PC-3 (cell line): ENCODE measurements around the gene UBC.

ENCODE experiments used
- EZH2 ChIP-seq: fragments of 300-600 bp; sonication (generic); IDR thresholded peaks from one replicate; pipeline ENCODE4 v1.6.1; 2017; ENCODE audit warnings: antibody characterized with exemption, mild to moderate bottlenecking, low read length; ENCODE audit not compliant: unreplicated experiment
- TF ChIP-seq, protein P1 (sequence below): fragments of 300-600 bp; sonication (generic); conservative IDR thresholded peaks from 2 replicates; pipeline ENCODE4 v1.5.1; 2017; ENCODE audit warnings: antibody characterized with exemption, low read depth, mild to moderate bottlenecking, low read length

DNA sequence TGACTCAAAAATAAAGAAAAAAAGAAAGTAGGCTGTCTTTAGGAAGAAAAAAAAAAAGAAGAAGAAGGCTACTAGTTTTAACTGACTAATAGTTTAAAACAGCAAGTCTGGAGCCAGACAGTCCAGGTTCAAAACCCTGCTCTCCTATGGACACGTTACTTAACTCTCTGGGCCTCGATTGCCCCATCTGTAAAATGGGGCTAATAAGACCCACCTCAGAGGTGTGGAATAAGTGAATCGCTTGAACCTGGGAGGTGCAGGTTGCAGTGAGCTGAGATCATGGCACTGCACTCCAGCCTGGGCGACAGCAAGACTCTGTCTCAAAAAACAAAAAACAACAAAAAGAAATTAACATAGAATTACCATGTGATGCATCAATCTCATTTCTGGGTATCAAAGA, 40.3 kb downstream of the UBC start:
- TF ChIP-seq, protein P1, sequence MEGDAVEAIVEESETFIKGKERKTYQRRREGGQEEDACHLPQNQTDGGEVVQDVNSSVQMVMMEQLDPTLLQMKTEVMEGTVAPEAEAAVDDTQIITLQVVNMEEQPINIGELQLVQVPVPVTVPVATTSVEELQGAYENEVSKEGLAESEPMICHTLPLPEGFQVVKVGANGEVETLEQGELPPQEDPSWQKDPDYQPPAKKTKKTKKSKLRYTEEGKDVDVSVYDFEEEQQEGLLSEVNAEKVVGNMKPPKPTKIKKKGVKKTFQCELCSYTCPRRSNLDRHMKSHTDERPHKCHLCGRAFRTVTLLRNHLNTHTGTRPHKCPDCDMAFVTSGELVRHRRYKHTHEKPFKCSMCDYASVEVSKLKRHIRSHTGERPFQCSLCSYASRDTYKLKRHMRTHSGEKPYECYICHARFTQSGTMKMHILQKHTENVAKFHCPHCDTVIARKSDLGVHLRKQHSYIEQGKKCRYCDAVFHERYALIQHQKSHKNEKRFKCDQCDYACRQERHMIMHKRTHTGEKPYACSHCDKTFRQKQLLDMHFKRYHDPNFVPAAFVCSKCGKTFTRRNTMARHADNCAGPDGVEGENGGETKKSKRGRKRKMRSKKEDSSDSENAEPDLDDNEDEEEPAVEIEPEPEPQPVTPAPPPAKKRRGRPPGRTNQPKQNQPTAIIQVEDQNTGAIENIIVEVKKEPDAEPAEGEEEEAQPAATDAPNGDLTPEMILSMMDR: no peak
- no peak for TF ChIP-seq EZH2
